Hepatocyte (in vitro differentiated cells): ENCODE measurements around the gene DOCK3. TPM values are rescaled to one million over a fixed set of nuclear protein-coding genes. Genes with fewer than 3 reads are reported as not detected.
"Not testable (repeated sequence)": the region's sequence is repeated elsewhere in the genome, so short reads cannot be mapped to it uniquely, and the experiment has no call there.

Experiments used
- DNase-seq: peaks from one replicate; pipeline ENCODE4 v3.0.0-alpha.2; 2016; ENCODE audit warnings: low spot score
- H2AFZ ChIP-seq: fragments of 200-600 bp; sonication (generic); 2 replicates; pipeline ENCODE4 v1.6.0; 2016; ENCODE audit warnings: antibody characterized with exemption, mild to moderate bottlenecking
- H3K27ac ChIP-seq: fragments of 200-600 bp; sonication (generic); 2 replicates; pipeline ENCODE4 v1.5.1; 2016; ENCODE audit warnings: mild to moderate bottlenecking
- H3K27me3 ChIP-seq: fragments of 200-600 bp; sonication (generic); 2 replicates; pipeline ENCODE4 v1.6.1; 2016
- H3K36me3 ChIP-seq: fragments of 200-600 bp; sonication (generic); replicated peaks from 2 replicates; pipeline ENCODE4 v1.5.1; 2016; ENCODE audit warnings: low read depth; ENCODE audit not compliant: insufficient read depth
- H3K4me1 ChIP-seq: fragments of 200-600 bp; sonication (generic); 2 replicates; pipeline ENCODE4 v1.5.1; 2016; ENCODE audit warnings: mild to moderate bottlenecking, moderate library complexity; ENCODE audit not compliant: insufficient read depth
- H3K4me2 ChIP-seq: fragments of 200-600 bp; sonication (generic); 2 replicates; pipeline ENCODE4 v1.6.0; 2016
- H3K4me3 ChIP-seq: fragments of 200-600 bp; sonication (generic); 2 replicates; pipeline ENCODE4 v1.5.1; 2016; ENCODE audit warnings: mild to moderate bottlenecking
- H3K79me2 ChIP-seq: fragments of 200-600 bp; sonication (generic); 2 replicates; pipeline ENCODE4 v1.6.0; 2017; ENCODE audit warnings: mild to moderate bottlenecking
- H3K9me2 ChIP-seq: fragments of 200-600 bp; sonication (generic); replicated peaks from 2 replicates; pipeline ENCODE4 v1.6.0; 2017; ENCODE audit warnings: mild to moderate bottlenecking; ENCODE audit not compliant: insufficient read depth
- H3K9me3 ChIP-seq: fragments of 200-600 bp; sonication (generic); 2 replicates; pipeline ENCODE4 v1.5.1; 2016; ENCODE audit warnings: low read depth, mild to moderate bottlenecking
- H4K20me1 ChIP-seq: fragments of 200-600 bp; sonication (generic); 2 replicates; pipeline ENCODE4 v1.6.0; 2016; ENCODE audit warnings: mild to moderate bottlenecking; ENCODE audit not compliant: insufficient read depth, poor library complexity, severe bottlenecking
- CTCF ChIP-seq: fragments of 200-600 bp; sonication (generic); IDR thresholded peaks from 2 replicates; pipeline ENCODE4 v1.5.1; 2016; ENCODE audit warnings: antibody characterized with exemption, mild to moderate bottlenecking; ENCODE audit not compliant: poor library complexity
- EZH2 ChIP-seq: fragments of 200-600 bp; sonication (generic); IDR thresholded peaks from 2 replicates; pipeline ENCODE4 v1.6.1; 2016; ENCODE audit warnings: antibody characterized with exemption, mild to moderate bottlenecking, borderline replicate concordance
- EZH2phosphoT487 ChIP-seq: fragments of 200-600 bp; sonication (generic); IDR thresholded peaks from one replicate; pipeline ENCODE4 v1.6.1; 2018; ENCODE audit warnings: antibody characterized with exemption, mild to moderate bottlenecking, low read depth, moderate library complexity; ENCODE audit not compliant: unreplicated experiment, severe bottlenecking
- WGBS: methylation state at CpG from one replicate; pipeline ENCODE4 v1.1.6; 2016; ENCODE audit warnings: low lambda C conversion rate; ENCODE audit errors: missing lambda C conversion rate; 5-methylcytosine and 5-hydroxymethylcytosine counted together
- polyA plus RNA-seq: library from polyadenylated mRNA; unstranded; fragments of >200 nt; fragmentation: Nextera tagmentation; extraction: Ambion mirVana; gene quantifications from 2 replicates; pipeline ENCODE4 v1.2.1, GENCODE V29; 2016
- total RNA-seq: library from RNA; depleted of rRNA; stranded (reverse); fragments of >200 nt; gene quantifications from 2 replicates; pipeline ENCODE4 v1.2.3, GENCODE V29; 2014

The DOCK3 gene
- total and polyA plus RNA-seq, 2 experiments from 2014 or later, result 0.77 to 1.6 TPM

GRCh38 chr3:51242939-51243338, 568.2 kb downstream of the DOCK3 start:
- no peaks in the 10 kb centered on the region for H3K27me3 ChIP-seq
- DNase-seq, result no peak

GRCh38 chr3:51243924-51244323, 569.2 kb downstream of the DOCK3 start:
- H3K4me2 ChIP-seq, result no peak overlapping the region
- no peaks in the 10 kb centered on the region for H3K9me3 ChIP-seq
- no peak overlapping the region for H3K4me3 ChIP-seq
- no peak for DNase-seq
- no peaks in the 10 kb centered on the region for H3K9me2 ChIP-seq
- H3K27ac ChIP-seq, result no peak overlapping the region
- no peak for TF ChIP-seq EZH2phosphoT487
- no peak for TF ChIP-seq EZH2
- no peak for TF ChIP-seq CTCF
- H3K36me3 ChIP-seq, result no peaks in the 10 kb centered on the region
- no peaks in the 10 kb centered on the region for H4K20me1 ChIP-seq
- H3K79me2 ChIP-seq, result no peaks in the 10 kb centered on the region
- no peaks in the 10 kb centered on the region for H3K27me3 ChIP-seq
- no peak overlapping the region for H2AFZ ChIP-seq
- no peaks in the 10 kb centered on the region for H3K4me1 ChIP-seq

More at GRCh38 chr3:51242939-51243338, 568.2 kb downstream of the DOCK3 start:
- Histone ChIP-seq H3K4me1 (no peaks in the 10 kb centered on the region), H3K36me3 (no peaks in the 10 kb centered on the region), H4K20me1 (no peaks in the 10 kb centered on the region), H3K9me3 (no peaks in the 10 kb centered on the region), H3K27ac (no peak overlapping the region), H3K9me2 (no peaks in the 10 kb centered on the region), H2AFZ (no peak overlapping the region), H3K4me2 (no peak overlapping the region), H3K4me3 (no peak overlapping the region), H3K79me2 (no peaks in the 10 kb centered on the region)
- TF ChIP-seq EZH2 (no peak), CTCF (no peak)
- WGBS, result 67% methylated on average over 3 of the region's 3 CpGs

- no peaks in the 10 kb centered on the region for H3K9me3 ChIP-seq
- no peaks in the 10 kb centered on the region for H4K20me1 ChIP-seq
- no peaks in the 10 kb centered on the region for H3K27me3 ChIP-seq
- no peak overlapping the region for H2AFZ ChIP-seq
- no peak for TF ChIP-seq EZH2
- TF ChIP-seq CTCF, result no peak
- TF ChIP-seq EZH2phosphoT487, result no peak
- 84% methylated on average over 2 of the region's 2 CpGs for WGBS
- H3K4me2 ChIP-seq, result no peak overlapping the region
- DNase-seq, result no peak
- H3K27ac ChIP-seq, result no peak overlapping the region
- H3K4me1 ChIP-seq, result no peaks in the 10 kb centered on the region
- H3K9me2 ChIP-seq, result no peaks in the 10 kb centered on the region
- H3K4me3 ChIP-seq, result no peak overlapping the region
- H3K36me3 ChIP-seq, result no peaks in the 10 kb centered on the region
- H3K79me2 ChIP-seq, result no peaks in the 10 kb centered on the region
Measured at GRCh38 chr3:51245867-51246266, 571.1 kb downstream of the DOCK3 start.

- no peaks in the 10 kb centered on the region for H3K9me3 ChIP-seq
Measured at GRCh38 chr3:51257870-51258269, 583.1 kb downstream of the DOCK3 start.

GRCh38 chr3:51264166-51264565, 589.4 kb downstream of the DOCK3 start:
- not testable (repeated sequence) for H2AFZ ChIP-seq, H3K79me2 ChIP-seq, H3K27ac ChIP-seq, H3K4me3 ChIP-seq, H3K9me2 ChIP-seq, H3K4me1 ChIP-seq, H3K4me2 ChIP-seq, H4K20me1 ChIP-seq, H3K36me3 ChIP-seq, H3K27me3 ChIP-seq, DNase-seq, H3K9me3 ChIP-seq
- 90% methylated on average over 4 of the region's 4 CpGs for WGBS

More at GRCh38 chr3:51257870-51258269, 583.1 kb downstream of the DOCK3 start:
- no peak for DNase-seq
- Histone ChIP-seq H2AFZ (no peak overlapping the region), H3K79me2 (no peaks in the 10 kb centered on the region), H3K4me1 (no peaks in the 10 kb centered on the region), H3K9me2 (no peaks in the 10 kb centered on the region), H3K27me3 (no peaks in the 10 kb centered on the region), H4K20me1 (no peaks in the 10 kb centered on the region), H3K27ac (no peak overlapping the region), H3K36me3 (no peaks in the 10 kb centered on the region), H3K4me2 (no peak overlapping the region), H3K4me3 (no peak overlapping the region)
- TF ChIP-seq CTCF, result no peak
- TF ChIP-seq EZH2, result no peak
- TF ChIP-seq EZH2phosphoT487, result no peak
- WGBS, result 92% methylated on average over 1 of the region's 1 CpG
